IPS-15b (cell line): ENCODE measurements around the gene C10orf62.

ENCODE experiments used
- H3K27me3 ChIP-seq: one replicate; pipeline ENCODE4 v1.6.1; 2013; ENCODE audit warnings: low read length; ENCODE audit not compliant: control insufficient read depth, insufficient read depth
- H3K36me3 ChIP-seq: one replicate; pipeline ENCODE4 v1.6.1; 2013; ENCODE audit warnings: low read length; ENCODE audit not compliant: control insufficient read depth, insufficient read depth
- H3K4me1 ChIP-seq: one replicate; pipeline ENCODE4 v1.6.1; 2013; ENCODE audit warnings: mild to moderate bottlenecking, low read length; ENCODE audit not compliant: control insufficient read depth, insufficient read depth
- H3K4me3 ChIP-seq: one replicate; pipeline ENCODE4 v1.5.1; 2013; ENCODE audit warnings: low read depth, low read length
- H3K9ac ChIP-seq: one replicate; pipeline ENCODE4 v1.6.1; 2013; ENCODE audit warnings: low read depth, mild to moderate bottlenecking, low read length
- H3K9me3 ChIP-seq: one replicate; pipeline ENCODE4 v1.6.1; 2013; ENCODE audit warnings: mild to moderate bottlenecking, low read length; ENCODE audit not compliant: control insufficient read depth, insufficient read depth

The C10orf62 gene

DNA sequence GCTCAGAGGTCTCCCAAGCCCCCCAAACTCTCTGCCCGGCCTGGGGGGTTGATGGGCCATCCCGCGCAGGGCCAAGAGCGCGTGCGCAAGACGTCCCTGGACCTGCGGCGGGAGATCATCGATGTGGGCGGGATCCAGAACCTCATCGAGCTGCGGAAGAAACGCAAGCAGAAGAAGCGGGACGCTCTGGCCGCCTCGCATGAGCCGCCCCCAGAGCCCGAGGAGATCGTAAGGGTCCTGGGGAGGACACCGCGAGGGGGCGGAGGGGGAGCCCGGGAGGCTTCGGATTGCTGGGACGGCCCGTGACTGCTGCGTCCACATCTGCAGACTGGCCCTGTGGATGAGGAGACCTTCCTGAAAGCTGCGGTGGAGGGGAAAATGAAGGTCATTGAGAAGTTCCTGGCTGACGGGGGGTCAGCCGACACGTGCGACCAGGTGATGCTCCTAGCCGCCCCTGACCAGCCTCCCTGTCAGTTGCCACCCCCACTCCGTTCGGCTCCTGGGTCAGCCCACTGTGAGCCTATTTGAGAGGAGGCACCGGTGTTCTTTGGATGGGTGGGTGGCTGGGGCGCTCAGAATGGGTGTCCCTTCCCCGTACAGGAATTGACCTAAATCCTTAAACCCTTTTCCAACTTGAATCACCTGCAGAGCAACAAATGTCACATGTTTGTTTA, 11.2 kb upstream of the C10orf62 start:
- no peak overlapping the region for H3K4me3 ChIP-seq
- no peaks in the 10 kb centered on the region for H3K27me3 ChIP-seq
- H3K9me3 ChIP-seq: no peaks in the 10 kb centered on the region
- H3K36me3 ChIP-seq: no peaks in the 10 kb centered on the region
- H3K4me1 ChIP-seq: no peaks in the 10 kb centered on the region
- no peak overlapping the region for H3K9ac ChIP-seq

DNA sequence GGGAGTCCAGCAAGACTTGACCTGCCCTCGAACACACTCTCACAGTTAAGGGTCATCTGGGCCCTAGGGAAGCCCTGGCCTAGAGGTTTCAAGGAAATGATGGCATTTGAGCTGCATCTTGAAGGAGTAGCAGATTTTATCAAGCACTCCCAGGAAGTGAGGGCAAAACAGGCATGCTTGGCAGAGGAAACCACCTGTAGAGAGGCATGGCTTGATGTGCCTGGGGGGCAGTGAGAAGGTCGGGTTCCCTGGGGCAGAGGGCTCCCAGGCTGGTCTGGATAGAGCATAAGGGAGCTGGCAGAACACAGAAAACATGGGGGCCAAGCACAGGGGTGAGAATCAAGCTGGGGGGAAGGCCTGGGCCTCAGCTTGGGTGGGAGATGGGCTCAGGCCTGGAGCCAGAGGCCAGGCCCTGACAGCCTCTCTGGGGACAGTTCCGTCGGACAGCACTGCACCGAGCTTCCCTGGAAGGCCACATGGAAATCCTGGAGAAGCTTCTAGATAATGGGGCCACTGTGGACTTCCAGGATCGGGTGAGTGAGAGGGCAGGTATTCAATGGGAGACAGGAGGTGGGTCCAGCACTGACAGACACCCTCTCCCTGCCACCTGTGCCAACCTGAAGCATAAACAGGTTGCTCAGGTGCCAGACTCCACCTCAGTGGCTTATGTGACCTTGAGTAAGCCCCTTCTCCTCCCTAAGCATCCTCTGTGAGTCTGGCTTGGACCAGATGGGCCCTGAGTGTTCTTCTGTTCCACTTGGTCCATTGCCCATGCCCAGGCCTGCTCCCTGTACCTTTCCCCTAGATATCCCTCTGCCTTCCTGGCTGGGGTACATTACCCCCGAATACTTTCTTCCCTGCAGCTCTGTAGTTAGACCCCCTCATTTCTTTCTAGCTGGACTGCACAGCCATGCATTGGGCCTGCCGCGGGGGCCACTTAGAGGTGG, 8.8 kb upstream of the C10orf62 start:
- Histone ChIP-seq H3K36me3 (no peaks in the 10 kb centered on the region), H3K9me3 (no peaks in the 10 kb centered on the region), H3K27me3 (no peaks in the 10 kb centered on the region), H3K4me1 (no peaks in the 10 kb centered on the region), H3K9ac (no peak overlapping the region), H3K4me3 (no peak overlapping the region)

DNA sequence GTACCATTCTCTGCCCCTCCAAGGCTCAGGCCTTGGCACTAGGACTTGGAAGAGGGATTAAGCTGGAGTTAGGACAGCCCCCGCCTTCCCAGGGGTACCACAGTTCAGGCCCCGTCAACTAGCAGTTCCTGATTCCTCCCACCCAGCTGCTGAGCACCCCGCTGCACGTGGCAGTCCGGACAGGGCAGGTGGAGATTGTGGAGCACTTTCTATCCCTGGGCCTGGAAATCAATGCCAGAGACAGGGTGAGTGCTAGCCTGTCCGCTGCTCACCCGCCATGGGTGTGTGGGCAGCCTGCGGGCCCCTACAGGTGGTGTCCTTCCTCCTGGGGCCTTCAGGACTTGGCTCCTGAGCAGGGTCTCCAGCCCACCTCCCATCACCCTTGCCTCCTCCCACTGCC, 7.4 kb upstream of the C10orf62 start:
- Histone ChIP-seq H3K27me3 (no peaks in the 10 kb centered on the region), H3K4me1 (no peaks in the 10 kb centered on the region), H3K36me3 (no peaks in the 10 kb centered on the region), H3K4me3 (no peak overlapping the region), H3K9ac (no peak overlapping the region), H3K9me3 (no peaks in the 10 kb centered on the region)

DNA sequence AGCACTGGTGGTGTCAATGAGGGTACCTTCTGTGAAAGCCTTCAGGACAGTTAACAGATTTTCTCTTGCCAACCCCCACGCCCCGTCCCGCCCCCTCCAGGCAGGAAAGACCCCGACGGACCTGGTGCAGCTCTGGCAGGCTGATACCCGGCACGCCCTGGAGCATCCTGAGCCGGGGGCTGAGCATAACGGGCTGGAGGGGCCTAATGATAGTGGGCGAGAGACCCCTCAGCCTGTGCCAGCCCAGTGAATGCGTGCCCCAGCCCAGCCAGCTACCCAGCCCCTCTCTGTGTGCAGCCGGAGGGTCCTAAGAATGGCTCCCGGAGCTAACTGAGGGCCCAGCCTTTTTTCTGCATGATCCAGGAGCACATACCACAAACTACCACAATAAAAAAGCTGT, 6.0 kb upstream of the C10orf62 start:
- Histone ChIP-seq H3K4me3 (no peak overlapping the region), H3K9me3 (no peaks in the 10 kb centered on the region), H3K4me1 (no peaks in the 10 kb centered on the region), H3K9ac (no peak overlapping the region), H3K27me3 (no peaks in the 10 kb centered on the region), H3K36me3 (no peaks in the 10 kb centered on the region)

DNA sequence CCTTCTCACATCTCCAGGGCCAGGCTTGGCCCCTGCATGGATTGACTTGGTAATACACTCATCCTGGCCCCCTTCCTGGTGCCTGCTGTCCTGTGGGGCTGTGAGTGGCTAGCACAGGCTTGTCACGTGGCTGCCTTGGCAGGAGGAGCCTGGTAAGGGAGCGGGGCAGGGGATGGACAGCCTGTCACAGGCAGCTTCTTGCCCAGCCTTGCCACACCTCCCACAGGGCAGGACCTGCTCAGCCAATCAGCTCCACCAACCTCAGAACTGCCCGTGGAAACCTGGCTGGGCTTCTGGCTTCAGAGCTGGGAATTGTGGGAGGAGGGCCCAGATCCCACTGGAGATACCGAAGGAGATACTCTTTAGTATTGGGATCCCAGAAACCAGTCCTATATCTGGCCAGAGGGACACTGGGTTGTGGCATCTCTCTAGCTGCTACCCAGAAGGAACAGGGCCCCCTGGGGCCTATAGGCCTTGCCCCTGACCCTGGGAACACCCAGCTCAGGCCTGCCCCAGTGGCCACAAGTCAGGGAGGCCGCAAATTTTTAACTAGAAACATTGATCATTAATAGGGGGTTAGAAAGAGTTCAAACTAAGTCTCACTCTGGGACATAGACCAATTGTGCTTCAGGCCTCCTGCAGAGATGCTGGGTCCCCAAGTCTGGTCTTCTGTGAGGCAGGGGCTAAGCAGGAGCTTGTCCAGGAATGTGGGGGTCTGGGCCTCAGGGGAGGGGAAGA, 5.3 kb upstream of the C10orf62 start, which contains the start of gene HOGA1:
Gene HOGA1, plus strand, starts transcription at position 330 of the 738 bp plus-strand sequence. Its CDS starts 315 bp downstream, at position 645.
- H3K4me3 ChIP-seq: no peak within 1 kb of the TSS
- no peaks in the 10 kb centered on the region for H3K9me3 ChIP-seq
- no peak within 1 kb of the TSS for H3K9ac ChIP-seq
- H3K27me3 ChIP-seq: no peaks in the 10 kb centered on the region
- no peaks in the 10 kb centered on the region for H3K36me3 ChIP-seq
- H3K4me1 ChIP-seq: no peaks in the 10 kb centered on the region

DNA sequence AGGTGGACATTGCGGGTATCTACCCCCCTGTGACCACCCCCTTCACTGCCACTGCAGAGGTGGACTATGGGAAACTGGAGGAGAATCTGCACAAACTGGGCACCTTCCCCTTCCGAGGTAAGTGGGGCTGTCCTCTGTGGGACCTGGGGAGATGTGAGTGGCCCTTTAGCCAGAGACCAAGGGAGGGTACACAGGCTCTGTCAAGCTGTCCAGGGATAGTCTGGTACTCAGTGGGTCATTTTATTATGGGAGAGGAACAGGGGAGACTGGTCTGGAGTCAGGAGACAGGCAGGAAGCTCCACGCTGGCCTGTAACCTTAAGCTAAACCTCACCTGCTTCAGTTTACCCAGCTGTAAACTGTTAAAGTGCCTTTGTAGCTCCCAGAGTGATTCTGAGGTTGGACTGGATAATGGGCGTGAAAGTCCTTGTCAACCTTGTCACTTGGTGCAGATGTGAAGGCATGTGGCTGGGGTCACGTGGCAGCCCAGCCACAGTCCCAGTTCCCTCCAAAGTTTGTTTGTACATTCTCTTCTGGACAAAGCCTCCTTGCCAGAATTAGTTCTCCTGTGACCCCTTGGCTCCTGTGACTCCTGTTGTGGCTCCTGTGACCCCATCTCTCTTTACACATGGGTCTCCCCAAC, 4.6 kb upstream of the C10orf62 start:
- no peaks in the 10 kb centered on the region for H3K27me3 ChIP-seq
- no peaks in the 10 kb centered on the region for H3K4me1 ChIP-seq
- no peak overlapping the region for H3K9ac ChIP-seq
- no peaks in the 10 kb centered on the region for H3K36me3 ChIP-seq
- no peak overlapping the region for H3K4me3 ChIP-seq
- H3K9me3 ChIP-seq: no peaks in the 10 kb centered on the region

DNA sequence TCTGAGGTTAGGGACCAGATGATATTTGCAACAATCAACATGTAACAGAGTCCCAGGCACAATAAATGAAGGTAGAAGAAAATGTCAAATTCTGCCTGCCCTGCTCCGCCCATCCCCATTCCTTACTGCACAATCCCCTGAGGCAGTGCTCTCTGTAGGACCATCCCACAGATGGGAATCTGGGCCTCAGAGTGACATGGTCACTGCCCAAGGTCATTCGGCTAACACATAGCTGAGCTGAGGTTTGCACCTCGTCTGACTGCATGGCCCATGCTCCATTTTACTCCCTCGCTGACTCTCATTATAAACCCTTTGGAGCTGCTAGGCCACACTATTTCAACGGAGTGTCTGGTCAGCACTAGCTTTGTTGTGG, 4.1 kb upstream of the C10orf62 start:
- no peak overlapping the region for H3K9ac ChIP-seq
- no peak overlapping the region for H3K4me3 ChIP-seq
- no peaks in the 10 kb centered on the region for H3K27me3 ChIP-seq
- H3K9me3 ChIP-seq: no peaks in the 10 kb centered on the region
- H3K4me1 ChIP-seq: no peaks in the 10 kb centered on the region
- no peaks in the 10 kb centered on the region for H3K36me3 ChIP-seq

DNA sequence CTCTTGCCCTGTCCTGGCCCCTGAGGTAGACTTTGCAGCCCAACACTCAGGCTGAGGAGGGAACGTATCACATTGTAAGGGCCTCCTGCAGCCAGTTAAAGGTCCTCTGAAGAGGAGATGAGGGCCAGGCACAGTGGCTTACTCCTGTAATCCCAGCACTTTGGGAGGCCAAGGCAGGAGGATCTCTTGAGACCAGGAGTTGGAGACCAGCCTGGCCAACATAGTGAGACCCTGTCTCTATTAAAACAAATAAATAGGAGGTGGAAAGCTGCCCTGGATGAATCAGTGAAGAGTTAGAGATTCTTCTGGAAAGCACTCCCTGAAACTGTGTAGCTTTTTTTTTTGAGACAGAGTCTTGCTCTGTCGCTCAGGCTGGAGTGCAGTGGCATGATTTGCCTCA, 2.3 kb upstream of the C10orf62 start:
- Histone ChIP-seq H3K4me1 (no peaks in the 10 kb centered on the region), H3K9ac (no peak overlapping the region), H3K27me3 (no peaks in the 10 kb centered on the region), H3K9me3 (no peaks in the 10 kb centered on the region), H3K4me3 (no peak overlapping the region), H3K36me3 (no peaks in the 10 kb centered on the region)

DNA sequence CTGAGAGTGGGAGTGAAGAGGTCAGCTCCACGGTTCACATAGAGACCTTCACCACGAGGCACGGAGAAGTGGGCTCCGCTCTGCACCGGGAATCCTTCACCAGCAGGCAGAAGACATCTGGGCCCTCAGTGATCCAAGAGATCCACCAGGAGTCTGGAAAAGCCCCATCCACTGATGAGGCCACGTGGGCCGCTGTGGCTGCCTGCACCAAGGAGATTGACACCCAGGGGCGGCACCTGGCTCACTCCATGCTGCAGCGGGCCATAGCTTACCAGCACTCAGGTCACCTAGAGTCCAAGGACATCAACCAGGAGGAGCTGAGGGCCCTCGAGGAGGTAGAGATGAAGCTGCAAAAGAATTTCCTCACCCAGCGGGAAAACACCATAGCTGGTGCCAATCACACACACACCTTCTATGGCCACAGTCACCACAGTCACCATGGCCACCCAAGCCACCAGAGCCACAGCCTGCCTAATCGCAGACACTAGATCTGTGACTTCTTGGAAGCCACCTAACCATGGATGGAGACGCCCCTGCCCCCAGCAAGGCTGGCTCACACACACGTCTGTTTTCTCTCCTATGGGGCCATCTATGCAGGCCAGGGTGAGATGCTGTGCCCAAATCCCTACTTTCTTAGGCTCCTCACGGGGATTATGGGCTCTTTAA, 694 bp downstream of the C10orf62 start:
- no peak overlapping the region for H3K4me3 ChIP-seq
- H3K27me3 ChIP-seq: no peaks in the 10 kb centered on the region
- no peak overlapping the region for H3K9ac ChIP-seq
- no peaks in the 10 kb centered on the region for H3K36me3 ChIP-seq
- no peaks in the 10 kb centered on the region for H3K9me3 ChIP-seq
- H3K4me1 ChIP-seq: no peaks in the 10 kb centered on the region

DNA sequence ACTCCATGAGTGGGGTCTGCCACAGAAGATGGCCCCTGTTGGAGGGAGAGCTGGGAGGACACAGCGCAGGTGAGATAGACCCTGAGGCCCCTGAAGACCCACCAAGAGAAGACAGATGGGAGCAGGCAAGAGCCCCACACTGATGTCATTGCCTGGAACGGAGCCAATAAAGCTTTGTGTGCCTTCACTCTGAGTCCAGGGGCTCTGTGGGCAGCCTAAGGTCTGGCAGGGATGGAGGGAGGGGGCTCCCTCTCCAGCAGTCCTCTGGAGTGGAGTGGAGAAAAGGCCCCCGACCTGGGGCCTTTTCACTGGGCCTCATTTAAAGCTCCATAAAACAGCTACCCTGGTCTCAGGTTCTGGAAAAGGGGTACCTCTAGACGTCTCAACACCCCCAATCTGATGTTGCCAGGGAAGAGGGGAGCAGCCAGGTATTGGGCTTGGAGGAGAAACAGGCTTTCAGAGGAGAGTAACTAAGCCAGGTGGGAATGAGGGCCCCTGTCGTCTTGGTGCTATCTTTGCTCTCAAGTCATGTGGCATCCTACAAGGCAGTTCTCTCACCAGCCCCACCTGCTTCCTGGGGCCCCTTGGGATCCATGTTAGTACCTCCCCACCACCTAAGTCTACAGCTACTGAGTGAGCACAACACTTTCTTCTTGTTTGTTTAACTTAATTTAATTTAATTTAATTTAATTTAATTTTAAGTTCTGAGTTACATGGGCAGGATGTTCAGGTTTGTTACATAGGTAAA, 1.4 kb downstream of the C10orf62 start:
- no peaks in the 10 kb centered on the region for H3K36me3 ChIP-seq
- no peak overlapping the region for H3K9ac ChIP-seq
- H3K27me3 ChIP-seq: no peaks in the 10 kb centered on the region
- no peaks in the 10 kb centered on the region for H3K9me3 ChIP-seq
- H3K4me1 ChIP-seq: no peaks in the 10 kb centered on the region
- H3K4me3 ChIP-seq: no peak overlapping the region
